OCI-M2 (cell line): Measurements from ENCODE around the gene MNDA.
"Not testable (repeated sequence)": the region's sequence is repeated elsewhere in the genome, so short reads cannot be mapped to it uniquely, and the experiment has no call there.

Experiments used
- DNase-seq: peaks from one replicate; lab custom pipeline; 2025; ENCODE audit not compliant: unreplicated experiment; lab: John Stamatoyannopoulos, UW

The MNDA gene

GRCh38 chr1:158836038-158836437, 4.9 kb downstream of the MNDA start:
- DNase-seq: no peak

- DNase-seq: no peak
These were observed 7.5 kb downstream of the MNDA start for GRCh38 chr1:158838660-158839059.

GRCh38 chr1:158839566-158839965, 8.4 kb downstream of the MNDA start:
- no peak for DNase-seq

DNA sequence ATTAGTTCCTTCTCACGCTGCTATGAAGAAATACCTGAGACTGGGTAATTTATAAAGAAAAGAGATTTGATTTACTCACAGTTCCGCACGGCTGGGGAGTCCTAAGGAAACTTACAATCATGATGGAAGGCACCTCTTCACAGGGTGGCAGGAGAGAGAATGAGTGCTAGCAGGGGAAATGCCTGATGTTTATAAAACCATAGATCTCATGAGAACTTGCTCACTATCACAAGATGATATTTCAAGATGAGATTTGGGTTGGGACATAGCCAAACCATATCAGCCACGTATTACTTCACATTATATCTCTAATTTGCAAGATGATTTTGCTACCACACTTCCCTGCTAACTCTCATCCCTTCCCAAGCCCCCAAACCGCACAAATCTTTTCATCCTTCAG, 9.1 kb downstream of the MNDA start:
- no peak for DNase-seq

DNA sequence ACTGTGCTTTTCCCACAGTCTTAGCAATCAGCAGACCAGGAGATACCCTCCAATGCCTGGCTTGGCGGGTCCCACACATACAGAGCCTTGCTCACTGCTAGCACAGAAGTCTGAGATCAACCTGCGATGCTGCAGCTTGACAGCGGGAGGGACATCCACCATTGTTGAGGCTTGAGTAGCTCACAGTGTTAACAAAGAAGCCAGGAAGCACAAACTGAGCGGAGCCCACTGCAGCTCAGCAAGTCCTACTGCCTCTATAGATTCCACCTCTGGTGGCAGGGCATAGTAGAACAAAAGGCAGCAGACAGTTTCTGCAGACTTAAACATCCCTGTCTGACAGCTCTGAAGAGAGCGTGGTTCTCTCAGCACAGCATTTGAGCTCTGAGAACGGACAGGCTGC, 33.4 kb downstream of the MNDA start:
- no peak for DNase-seq

DNA sequence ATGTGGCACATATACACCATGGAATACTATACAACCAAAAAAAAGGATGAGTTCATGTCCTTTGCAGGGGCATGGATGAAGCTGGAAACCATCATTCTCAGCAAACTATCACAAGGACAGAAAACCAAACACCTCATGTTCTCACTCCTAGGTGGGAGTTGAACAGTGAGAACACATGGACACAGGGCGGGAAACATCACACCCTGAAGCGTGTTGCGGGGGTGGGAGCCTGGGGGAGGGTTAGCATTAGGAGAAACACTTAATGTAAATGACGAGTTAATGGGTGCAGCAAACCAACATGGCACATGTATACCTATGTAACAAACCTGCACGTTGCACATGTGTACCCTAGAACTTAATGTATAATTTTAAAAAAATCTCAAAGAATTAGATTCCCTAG, 39.3 kb downstream of the MNDA start:
- not testable (repeated sequence) for DNase-seq

DNA sequence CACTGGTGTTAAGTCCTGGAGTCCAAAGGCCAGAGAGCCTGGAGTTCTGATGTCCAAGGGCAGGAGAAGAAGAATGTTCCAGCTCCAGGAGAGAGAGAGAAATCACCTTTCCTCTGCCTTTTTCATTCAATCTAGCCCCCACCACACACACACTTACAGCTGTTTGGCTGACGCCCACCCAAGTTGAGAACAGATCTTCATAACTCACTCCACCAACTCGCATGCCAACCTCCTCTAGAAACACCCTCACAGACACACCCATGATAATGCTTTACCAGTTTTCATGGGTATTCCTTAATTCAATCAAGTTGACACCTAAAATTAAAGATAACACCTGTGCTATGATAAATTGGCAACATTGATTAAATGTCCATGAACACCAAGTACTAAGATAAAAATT, 42.0 kb downstream of the MNDA start:
- no peak for DNase-seq

DNA sequence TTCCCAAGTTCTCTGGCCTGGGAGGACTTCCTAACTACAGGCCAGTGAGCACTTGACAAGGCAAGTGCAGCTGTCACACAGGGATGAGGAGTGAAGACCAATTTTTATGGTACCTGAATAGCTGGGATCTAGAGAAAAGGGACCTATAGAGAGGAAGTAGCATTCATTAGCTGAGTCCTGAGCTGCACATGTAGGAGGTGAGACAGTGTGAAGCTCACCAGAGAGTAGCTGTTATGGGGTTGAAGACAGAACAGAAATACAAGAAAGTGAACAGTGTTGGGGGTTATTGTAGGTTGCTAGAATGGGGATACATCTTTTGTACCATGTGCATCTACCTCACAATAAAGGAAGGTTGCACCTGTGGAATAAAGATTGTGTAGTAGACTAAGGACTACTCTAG, 62.5 kb downstream of the MNDA start:
- no peak for DNase-seq

DNA sequence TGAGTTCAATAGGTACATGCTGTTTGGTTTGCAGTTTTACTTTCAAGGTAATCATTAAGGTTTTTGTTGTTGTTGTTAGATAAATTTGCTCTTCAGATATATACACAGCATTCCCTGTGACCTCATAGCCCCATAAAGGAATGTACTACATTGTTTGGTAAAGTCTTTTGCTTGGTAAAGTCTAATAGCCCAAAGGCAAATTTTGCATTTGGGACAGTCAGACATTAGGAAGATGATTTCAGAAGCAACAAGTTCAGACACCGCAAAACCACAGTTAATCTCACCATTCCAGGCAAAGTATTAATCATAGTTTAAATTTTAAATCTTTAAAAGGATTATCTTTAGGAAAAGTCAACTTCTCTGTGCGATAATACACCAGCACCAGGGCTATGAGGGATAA, 67.6 kb downstream of the MNDA start:
- DNase-seq: no peak
